DMS 273 (cell line): ENCODE measurements around the gene CFL1.
A peak's percentile ranks its signal among the peaks of the same experiment; 100 is the strongest.

Experiments
- DNase-seq: peaks from one replicate; lab custom pipeline; 2025; ENCODE audit not compliant: unreplicated experiment; lab: John Stamatoyannopoulos, UW

CFL1 gene

DNA sequence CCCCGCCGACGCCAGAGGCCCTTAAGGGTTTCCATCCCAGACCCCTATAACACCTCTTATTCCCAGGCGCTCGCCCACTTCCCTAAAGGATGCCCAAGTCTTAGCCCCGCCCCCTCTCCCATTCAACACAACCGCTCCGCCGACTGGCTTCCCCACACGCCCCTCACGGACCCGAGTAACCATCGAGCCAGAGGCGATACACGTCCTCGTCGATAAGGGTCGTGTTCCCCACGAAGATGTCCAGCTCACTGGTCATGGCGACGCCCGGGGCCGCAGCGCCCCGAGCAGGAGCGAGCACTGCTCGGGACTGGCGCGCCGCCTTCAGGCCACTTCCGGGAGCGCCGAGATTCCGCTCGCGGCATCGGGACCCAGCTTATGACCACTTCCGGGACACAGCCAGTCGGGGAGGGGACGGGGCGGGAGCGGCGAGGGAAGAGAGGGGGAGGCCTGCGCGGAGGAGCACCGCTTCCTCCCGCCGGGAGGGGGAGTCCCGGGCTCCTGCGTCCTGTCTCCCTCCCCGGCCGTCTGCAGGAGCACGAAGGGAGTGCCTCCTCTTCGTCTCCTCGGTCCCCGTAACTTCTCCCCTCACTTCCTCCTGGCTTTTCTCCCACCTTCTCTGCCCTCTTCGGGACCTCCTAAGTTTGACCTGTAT is 30.3 kb upstream of the CFL1 start, which contains the start of gene FIBP:
TSS of gene FIBP (minus strand) at position 309 of the 652 bp plus-strand sequence. CDS start at position 256, 53 bp downstream.
- DNase-seq: peak; percentile 97

GRCh38 chr11:65887723-65888162 is 29.8 kb upstream of the CFL1 start:
- peak; percentile 79 for DNase-seq

DNA sequence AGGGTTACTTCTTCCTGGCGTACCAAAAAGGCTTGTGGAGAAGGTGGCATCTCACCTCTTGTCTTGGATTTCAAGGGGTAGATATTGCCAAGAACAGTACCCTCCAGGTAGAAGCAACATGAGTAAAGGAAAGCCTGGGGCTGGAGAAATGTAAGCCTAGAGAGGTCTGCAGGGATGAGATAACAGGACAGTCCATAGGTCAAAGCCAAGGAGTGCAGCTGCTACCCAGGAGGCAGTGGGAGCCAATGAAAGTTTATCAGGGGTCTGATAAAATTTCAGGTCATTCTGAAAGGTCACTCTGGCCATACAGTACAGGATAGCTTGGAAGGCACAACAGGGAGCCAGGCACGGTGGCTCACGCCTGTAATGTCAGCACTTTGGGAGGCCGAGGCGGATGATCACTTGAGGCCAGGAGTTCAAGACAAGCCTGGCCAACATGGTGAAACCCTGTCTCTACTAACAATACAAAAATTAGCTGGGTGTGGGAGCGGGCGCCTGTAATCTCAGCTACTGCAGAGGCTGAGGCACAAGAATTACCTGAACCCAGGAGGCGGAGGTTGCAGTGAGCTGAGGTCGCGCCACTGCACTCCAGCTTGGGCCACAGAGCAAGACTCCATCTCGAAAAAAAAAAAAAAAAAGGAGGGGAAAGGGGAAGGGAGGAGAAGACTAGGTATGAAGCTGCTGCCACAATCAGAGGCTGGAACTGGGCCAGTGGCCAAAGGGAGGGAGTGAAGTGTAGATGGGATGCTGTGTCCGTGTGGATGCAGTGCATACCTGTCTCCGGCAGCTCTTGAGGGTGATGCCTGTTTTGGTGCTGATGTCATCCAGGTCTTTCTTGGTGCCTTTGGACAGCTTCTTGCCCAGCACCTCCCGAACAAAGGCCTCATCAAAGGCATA is 29.1 kb upstream of the CFL1 start:
- DNase-seq: no peak

DNA sequence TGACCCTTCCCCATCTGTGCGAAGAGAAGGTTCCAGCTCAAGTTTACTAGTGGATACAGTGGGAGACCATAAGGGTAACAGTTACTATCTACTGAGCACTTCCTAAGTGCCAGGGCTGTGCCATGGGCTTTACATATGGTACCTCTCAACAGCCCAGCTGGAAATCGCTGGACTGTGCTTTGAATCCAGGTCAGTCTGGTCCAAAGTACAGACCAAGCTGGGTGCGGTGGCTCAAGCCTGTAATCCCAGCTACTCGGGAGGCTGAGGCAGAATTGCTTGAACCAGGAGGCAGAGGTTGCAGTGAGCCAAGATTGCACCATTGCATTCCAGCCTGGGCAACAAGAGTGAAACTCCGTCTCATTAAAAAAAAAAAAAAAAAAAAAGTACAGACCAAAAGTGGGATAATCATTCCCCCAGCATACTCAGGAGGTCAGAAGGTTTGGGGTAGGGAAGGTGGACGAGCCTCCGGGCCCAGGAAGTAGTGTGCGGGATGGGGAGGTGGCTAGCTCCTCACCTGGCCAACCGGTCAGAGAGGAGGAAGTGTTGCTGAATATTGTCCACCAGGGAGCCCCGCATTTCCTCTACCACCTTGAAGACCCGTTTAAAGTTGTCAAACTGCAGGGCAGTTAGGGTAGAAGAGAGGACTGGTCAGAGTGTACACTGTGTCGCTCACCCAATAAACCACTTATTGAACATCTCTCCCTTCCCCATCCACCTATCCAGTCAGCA is 28.0 kb upstream of the CFL1 start:
- no peak for DNase-seq

DNA sequence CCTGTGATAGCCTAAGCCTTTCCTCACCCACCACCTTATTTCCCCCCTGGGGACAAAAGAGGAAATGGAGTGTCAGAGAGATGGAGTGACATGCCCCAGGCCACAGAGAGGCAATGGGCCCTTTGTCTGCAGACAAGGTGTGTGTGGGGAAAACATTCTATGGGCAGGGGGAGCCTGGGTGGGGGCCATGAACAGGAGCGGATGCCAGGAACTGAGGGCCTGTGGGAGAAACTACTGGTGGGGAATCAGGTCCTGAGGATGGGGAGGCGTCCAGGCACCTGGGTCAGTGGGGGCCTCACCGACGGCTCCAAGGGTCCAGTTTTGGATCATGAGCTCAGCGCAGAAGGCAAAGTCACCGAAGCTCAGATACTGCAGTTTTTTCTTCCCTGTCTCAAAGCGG is 27.3 kb upstream of the CFL1 start:
- no peak for DNase-seq

DNA sequence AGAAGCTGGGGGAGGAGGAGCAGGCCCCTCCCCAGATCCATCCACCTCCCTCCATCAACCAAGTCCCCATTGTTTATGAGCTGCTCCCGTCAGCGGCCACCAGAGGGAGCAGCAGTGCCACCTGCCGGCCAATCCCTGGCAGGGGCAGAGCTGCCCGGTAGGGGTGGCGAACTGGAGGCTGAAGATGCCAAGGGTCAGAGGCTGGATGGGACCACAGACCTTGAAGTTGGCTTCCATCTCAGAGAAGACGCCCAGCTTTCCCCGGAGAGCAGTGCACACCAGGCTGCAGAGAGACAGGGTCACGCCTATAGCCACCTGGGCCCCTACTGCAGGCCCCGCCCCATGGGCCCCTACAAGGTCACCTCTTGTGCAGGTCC is 26.7 kb upstream of the CFL1 start:
- peak; percentile 81 for DNase-seq

DNA sequence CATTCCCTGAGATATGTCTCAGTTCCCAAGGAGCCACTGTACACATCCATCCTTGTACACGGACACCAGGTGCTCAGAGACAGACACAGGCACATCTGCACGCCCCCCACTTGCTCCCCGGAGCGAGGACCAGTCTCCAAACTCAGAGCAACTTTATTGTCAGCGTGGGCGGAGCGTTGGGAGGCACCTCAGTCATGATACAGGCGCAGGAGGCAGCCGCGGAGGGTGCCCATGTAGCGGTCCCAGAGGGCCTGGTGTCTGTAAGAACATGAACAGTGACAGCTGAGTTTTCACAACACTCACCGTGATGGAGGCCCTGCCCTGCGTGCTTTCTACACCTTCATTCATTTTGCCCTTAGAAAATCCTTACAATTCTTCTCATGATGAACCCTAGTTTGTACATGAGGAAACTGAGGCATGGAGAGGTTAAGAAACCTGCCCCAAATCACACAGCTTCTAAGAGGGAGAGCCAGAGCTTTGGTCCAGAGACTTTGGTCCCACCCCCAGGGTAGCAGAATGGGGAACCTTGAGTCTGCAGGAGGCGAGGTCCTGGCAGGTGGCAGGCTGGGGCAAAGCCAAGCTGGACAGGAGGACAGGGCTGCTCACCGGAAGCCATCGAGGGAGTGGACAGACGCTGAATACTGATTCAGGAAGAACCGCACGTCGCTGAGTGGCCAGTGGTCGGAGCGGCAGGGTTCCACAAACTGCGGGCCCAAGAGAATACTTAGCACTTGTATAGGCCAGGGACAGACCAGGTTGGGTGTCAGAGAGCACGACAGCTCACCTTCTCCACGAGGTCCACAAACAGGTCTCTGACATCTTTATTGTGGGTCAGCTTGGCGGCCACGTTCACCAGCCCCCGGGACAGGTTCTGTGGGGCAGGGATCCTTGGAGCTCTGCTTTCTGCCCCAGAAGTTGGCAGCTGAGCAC is 26.1 kb upstream of the CFL1 start:
- no peak for DNase-seq

DNA sequence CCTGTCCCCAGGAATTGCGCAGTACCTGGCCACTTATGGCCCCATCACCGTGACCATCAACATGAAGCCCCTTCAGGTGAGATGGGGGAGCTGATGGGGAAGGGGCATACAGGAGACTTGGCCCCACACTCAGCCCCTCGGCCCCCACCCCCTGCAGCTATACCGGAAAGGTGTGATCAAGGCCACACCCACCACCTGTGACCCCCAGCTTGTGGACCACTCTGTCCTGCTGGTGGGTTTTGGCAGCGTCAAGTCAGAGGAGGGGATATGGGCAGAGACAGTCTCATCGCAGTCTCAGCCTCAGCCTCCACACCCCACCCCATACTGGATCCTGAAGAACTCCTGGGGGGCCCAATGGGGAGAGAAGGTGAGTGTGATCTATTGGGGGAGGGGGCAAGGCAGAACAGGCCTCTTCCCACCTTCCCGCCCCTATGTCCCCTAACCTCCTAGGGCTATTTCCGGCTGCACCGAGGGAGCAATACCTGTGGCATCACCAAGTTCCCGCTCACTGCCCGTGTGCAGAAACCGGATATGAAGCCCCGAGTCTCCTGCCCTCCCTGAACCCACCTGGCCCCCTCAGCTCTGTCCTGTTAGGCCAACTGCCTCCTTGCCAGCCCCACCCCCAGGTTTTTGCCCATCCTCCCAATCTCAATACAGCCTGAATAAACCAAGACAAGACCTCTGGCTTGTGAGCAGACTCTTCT is 25.2 kb upstream of the CFL1 start:
- DNase-seq: no peak

DNA sequence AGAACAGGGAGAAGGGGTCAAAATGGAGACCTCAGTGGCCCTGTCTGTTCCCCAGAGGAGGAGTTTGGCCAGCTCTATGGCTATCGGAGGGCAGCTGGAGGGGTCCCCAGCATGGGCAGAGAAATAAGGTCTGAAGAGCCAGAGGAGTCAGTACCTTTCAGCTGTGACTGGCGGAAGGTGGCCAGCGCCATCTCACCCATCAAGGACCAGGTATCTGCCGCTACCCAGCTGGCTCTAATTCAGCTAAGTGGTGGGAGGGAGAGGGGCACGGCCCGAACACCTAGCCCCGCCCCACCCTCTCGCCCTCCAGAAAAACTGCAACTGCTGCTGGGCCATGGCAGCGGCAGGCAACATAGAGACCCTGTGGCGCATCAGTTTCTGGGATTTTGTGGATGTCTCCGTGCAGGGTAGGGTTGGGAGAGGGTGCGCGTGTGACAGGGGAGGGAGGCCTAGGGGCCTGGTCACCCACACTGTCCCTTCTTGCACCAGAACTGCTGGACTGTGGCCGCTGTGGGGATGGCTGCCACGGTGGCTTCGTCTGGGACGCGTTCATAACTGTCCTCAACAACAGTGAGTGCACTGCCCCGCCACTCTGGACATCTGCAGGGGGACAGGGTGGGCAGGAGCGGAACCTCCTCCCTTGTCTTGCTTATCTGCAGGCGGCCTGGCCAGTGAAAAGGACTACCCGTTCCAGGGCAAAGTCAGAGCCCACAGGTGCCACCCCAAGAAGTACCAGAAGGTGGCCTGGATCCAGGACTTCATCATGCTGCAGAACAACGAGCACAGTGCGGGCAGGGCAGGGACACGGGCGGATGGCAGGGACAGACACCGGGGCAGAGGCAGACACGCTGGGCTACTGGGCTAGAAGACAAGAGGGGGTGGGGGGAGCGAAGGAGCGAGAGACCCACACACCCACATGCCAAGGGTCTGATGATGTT is 24.4 kb upstream of the CFL1 start:
- no peak for DNase-seq

DNA sequence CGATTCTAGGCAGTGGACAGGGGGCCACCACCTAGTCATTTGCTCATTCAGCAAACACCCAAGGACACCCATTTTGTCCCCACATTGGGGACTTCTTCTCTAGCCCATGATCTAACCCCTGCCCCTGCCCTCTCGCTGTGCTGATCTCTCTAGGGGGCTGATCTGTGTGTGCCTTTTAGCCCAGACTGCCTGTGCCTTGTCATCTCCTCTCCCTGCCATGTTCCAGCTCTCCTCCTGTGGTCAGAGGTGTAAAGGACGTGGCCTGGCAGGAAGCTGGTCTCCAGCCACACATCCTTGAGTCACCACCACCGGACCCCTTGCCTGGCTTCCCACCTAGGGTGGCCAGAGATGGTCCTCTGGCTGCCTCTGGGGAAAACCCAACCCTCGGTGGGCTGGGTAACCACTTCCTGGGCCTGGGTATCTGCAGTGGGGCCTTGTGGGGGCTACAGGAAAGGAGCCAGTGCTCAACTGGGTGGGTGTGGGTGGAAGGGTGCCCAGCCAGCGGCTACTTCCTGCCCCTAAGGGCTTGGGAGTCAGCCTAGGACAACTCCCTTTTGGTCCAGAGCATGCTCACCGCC is 23.0 kb upstream of the CFL1 start:
- DNase-seq: no peak

DNA sequence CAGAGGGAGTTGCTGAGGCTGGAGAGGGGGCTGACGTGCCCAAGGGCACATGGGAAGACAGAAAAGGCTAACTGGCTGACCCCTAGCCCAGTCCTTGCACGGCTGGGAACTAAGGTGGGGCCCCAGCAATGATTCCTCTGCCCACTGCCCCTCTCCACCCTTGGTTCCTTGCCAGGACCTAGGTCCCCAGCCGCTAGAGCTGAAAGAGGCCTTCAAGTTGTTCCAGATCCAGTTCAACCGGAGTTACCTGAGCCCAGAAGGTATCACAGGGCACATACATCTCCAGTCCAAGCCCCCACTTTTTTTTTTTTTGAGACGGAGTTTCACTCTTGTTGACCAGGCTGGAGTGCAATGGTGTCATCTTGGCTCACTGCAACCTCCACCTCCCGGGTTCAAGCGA is 22.0 kb upstream of the CFL1 start:
- no peak for DNase-seq

- no peak for DNase-seq
These were observed 21.6 kb upstream of the CFL1 start, which contains the start of gene CTSW for GRCh38 chr11:65879617-65880016. TSS of gene CTSW (plus strand) at chr11:65879837. CDS start at chr11:65879855, 18 bp downstream.

DNA sequence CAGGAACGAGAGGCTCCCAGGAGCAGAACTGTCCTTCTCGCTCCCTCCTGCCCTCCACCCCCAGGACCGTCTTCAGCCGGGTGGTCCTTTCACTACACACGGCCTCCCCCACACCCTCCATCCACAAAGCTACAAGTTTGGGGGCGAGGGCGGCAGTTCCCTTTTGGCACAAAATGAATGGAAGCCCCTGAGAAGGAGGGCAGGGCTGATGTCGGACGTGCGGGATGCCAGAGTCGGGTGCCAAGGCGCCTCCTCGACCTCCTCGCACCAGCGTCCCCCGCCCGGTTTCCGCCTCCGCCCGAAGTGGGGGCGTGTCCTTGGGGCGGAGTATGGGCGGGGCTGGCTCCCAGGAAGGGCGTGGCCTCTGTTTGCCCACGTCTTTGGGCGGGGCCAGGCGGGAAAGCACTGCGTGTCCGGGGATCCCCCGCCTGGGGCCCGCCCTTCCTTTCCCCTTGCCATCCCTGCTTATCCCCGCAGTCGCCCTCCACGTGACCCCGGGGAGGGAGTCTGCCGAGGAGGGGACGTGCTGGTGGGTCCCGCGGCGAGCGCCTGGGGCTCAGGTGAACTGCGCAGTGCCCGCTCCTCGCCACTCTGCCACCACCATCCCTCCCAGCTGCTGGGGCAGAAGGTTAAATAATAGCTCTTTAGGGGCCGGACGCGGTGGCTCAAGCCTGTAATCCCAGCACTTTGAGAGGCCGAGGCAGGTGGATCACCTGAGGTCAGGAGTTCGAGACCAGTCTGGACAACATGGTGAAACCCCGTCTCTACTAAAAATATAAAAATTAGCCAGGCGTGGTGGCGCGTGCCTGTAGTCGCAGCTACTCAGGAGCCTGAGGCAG is 15.6 kb upstream of the CFL1 start:
- DNase-seq: peak; percentile 94

DNA sequence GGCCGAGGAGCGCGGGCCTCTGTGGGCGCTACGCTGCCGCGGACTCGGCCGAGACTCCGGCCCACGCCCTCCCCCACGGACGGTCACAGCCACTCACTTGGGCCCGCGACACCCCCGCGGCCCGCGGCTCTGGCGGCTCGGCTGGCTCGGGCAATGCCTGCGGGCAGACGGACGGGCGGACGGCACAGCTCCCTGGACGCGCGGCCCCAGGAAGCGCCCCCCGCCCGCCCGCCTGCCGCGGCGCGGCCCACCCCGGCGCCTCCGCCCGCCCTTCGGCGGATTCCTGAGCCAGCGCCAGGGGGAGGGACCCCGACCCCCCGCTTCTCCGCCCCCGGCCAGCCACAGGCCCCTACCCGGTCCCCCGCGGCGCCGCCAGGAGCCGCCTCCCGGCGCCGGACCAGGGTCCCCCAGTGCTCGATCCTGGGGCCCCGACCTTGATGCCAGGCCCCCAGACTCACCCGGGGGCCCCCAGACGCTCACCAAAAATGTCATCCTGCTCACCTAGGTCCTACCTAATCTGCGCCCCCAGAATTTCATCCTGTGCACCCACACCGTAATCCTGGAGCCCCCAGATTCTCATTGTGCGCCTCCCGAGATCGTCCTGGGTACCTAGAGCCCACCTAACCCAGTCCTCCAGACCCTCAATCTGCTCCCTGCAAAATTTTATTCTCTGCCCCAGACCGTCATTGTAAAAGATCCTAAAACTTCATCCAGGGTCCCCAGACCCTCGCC is 14.8 kb upstream of the CFL1 start, which contains the start of gene EFEMP2:
TSS of gene EFEMP2 (minus strand) at position 215 of the 732 bp plus-strand sequence. CDS start 446 bp downstream, outside the sequence.
- no peak for DNase-seq

DNA sequence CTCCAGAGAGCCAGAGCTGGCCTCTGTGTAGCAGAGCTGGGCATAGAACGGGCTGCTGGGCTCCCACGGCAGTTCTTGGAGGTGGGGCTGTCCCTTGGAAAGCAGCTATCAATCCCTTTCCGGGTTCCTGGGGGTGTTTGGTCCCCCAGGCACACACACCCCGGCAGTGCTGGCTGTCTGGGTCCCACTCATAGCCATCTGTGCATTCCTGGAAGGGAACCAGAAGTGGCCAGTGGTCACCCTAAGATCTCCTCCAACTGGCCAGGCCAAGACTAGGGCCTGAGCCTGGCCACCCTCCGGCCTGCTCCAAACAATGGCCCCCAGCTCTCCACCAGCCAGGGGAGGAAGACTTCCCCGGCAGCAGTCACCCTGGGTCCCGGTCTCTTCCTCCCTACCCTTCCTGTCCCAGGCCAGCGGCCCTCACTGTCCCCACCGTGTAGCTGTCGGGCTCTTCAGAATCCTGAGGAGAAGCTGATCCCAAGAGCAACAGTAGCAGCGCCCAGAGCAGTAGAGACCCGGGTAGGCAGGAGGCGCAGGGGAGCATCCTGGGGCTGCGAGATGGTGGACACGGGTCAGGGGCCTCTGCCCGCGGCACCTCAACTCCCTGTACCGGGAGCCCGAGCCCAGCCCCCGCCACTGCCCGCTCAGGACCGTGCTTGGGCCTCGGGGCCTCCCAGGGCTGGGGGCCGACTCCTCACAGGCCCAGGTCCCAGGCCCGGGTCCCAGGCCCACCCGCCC is 14.0 kb upstream of the CFL1 start:
- no peak for DNase-seq
